GM21526 (cell line): ENCODE results near the gene PCBP3.
"Not testable (repeated sequence)": the region's sequence is repeated elsewhere in the genome, so short reads cannot be mapped to it uniquely, and the experiment has no call there.

Source experiments
- ATAC-seq: cut with Tn5 transposase; IDR thresholded peaks from one replicate; pipeline ENCODE4 v1.9.1; 2021; ENCODE audit warnings: moderate library complexity; ENCODE audit not compliant: unreplicated experiment, low FRiP score

The PCBP3 gene

GRCh38 chr21:45801989-45802388, 158.5 kb downstream of the PCBP3 start:
- ATAC-seq, result no peak

- no peak for ATAC-seq
These were observed 158.9 kb downstream of the PCBP3 start for GRCh38 chr21:45802425-45802824.

- ATAC-seq, result no peak
These were observed 159.6 kb downstream of the PCBP3 start for GRCh38 chr21:45802956-45803617.

DNA sequence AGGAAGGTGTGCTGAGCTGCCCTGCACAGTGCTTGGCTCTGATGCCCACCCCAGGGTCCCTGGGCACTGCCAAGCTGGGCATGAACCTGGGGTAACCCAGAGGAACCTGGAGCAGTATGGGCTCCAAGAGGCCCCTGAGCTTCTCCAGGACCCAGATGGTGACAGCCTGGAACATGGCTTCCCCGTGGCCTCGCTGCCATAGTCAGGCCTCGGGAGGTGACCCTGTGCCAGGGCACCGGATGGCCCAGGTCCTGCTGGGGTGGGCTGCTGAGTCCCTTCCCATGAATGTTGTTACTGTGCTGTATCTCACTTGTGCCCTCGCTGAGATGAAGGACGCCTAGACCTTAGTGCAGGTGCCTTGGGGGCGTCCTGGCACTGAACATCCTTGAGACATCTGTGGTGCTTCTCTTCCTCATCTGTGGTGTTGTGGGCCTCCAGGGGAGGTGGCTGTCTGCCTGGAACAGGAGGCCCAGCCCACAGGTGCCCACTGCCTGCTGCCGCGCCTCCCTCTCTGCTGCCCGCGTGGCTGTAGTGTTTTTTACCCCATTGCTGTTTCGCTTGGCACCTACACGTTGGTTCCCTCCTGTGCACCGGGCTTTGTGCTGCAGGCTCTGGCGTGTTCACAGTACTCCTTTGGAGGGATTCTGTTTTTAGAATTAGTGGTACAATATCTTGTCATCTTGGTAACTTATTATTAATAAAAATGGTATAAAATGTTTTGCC, 160.3 kb downstream of the PCBP3 start:
- ATAC-seq, result no peak

GRCh38 chr21:45804809-45805313, 161.3 kb downstream of the PCBP3 start:
- ATAC-seq, result no peak

DNA sequence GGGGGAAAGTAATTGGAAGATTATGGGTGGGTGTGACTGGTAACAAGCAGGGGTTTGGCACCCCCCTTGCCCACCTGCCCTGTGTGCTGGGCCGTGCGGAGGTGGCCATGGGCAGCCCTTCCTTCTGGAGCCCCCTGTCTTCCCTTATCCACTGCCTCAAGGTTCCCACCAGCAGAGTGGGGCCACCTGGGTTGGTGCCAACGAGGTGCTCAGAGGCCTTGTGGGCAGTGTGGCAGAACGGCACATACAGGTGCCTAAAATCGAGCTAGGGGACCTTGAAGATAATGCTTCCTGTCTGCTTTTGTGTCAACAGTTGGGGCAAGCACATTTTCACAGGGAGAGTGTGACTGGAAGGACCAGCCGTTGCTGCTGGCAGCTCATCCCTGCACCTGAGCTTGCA, 161.8 kb downstream of the PCBP3 start:
- ATAC-seq, result no peak

GRCh38 chr21:45806042-45806441, 162.5 kb downstream of the PCBP3 start:
- ATAC-seq, result no peak

GRCh38 chr21:45808663-45809062, 165.1 kb downstream of the PCBP3 start:
- not testable (repeated sequence) for ATAC-seq

DNA sequence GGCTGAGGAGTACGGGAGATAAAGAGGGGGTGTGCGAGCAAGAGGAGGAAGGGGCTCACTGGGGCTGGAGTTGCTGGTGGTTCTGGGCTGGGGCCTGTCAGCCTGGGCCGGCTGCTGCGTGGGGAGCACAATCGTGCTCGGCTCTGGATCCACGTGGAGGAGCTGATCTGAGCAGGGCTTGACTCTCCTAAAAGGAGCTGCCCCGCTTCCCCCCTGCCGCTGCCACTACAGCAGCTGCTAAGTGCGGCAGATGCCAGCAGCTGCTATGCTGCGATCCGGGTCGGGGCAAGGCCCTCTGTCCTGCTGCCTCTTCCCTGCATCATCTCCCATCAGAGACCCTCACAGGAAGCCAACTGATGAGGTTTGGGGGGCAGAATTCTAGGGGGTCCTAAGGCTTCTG, 165.9 kb downstream of the PCBP3 start:
- ATAC-seq, result no peak

DNA sequence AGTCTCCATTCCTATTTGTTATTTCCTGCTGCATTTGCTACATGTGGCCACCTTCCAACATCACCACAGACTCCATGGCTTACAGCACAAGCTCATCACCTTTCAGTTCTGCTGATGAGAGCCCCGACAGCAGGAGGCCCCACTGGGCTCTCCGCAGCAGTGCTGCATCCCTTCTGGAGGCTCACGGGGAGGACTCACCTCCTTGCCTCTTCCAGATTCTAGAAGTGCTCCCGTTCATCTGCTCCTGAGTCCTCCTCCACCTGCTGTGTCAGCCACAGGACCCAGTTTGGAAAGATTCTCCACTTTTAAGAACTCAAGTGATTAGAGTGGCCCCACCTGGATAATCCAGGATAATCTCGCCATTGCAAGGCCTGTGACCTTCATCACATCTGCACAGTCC, 167.6 kb downstream of the PCBP3 start:
- ATAC-seq, result no peak

- ATAC-seq, result not testable (repeated sequence)
These were observed 170.8 kb downstream of the PCBP3 start for GRCh38 chr21:45814210-45814940.

GRCh38 chr21:45815781-45816180, 172.3 kb downstream of the PCBP3 start:
- ATAC-seq, result not testable (repeated sequence)

- no peak for ATAC-seq
These were observed 173.3 kb downstream of the PCBP3 start for GRCh38 chr21:45816794-45817193.

GRCh38 chr21:45817345-45817744, 173.8 kb downstream of the PCBP3 start:
- no peak for ATAC-seq

- no peak for ATAC-seq
These were observed 174.9 kb downstream of the PCBP3 start for GRCh38 chr21:45818276-45818903.

- ATAC-seq, result no peak
These were observed 175.4 kb downstream of the PCBP3 start for GRCh38 chr21:45818904-45819285.

- no peak for ATAC-seq
These were observed 176.1 kb downstream of the PCBP3 start for GRCh38 chr21:45819478-45820170.

DNA sequence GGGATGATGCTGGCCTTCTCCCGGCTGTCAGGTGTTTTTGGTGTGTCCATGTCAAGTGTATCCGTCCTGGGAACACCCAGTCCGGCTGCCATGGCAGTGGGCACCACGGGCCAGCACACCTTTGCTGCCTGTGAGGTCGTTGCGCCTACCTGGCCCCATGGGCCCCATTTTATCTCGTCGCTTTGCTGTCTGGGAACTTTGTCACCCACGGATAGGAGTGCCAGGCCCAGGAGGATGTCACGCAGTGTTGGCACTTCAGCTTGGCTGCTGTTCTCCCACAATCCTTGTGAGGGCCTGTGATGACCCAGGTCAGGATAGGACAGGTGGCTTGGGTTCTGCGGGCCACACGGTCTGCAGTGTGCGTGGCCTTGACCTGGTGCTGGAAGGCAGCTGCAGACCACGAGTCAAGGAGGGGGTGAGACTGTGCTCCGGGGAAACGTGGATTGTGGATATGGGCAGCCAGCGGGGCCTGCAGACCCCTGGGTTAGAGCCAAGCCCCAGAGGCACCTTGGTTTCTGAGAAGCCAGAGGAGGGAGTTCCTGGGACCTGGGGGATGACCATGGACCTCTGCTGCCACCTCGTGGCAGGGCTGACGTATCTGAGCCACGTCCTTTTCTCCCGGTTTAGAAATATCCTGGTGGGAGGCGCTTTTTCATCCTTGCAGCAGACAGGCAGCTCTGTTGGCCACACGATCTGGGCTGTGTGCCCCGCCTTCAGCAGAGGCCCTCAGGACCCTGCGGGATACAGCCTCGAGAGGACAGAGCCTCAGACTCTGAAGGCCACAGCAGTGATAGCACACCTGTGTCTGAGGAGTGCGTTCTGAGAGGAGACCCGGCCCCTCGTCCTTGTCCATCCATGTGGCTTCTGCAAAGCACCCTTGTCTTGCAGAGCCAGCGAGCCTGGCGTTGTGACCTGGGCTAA, 176.9 kb downstream of the PCBP3 start:
- ATAC-seq, result no peak

GRCh38 chr21:45821315-45821962, 177.9 kb downstream of the PCBP3 start:
- ATAC-seq, result no peak
